GM18868 (cell line): ENCODE results near the gene PLA2G4E.

ENCODE experiments used
- ATAC-seq: cut with Tn5 transposase; IDR thresholded peaks from one replicate; pipeline ENCODE4 v1.9.1; 2021; ENCODE audit warnings: mild to moderate bottlenecking, moderate library complexity; ENCODE audit not compliant: unreplicated experiment

The PLA2G4E gene

DNA sequence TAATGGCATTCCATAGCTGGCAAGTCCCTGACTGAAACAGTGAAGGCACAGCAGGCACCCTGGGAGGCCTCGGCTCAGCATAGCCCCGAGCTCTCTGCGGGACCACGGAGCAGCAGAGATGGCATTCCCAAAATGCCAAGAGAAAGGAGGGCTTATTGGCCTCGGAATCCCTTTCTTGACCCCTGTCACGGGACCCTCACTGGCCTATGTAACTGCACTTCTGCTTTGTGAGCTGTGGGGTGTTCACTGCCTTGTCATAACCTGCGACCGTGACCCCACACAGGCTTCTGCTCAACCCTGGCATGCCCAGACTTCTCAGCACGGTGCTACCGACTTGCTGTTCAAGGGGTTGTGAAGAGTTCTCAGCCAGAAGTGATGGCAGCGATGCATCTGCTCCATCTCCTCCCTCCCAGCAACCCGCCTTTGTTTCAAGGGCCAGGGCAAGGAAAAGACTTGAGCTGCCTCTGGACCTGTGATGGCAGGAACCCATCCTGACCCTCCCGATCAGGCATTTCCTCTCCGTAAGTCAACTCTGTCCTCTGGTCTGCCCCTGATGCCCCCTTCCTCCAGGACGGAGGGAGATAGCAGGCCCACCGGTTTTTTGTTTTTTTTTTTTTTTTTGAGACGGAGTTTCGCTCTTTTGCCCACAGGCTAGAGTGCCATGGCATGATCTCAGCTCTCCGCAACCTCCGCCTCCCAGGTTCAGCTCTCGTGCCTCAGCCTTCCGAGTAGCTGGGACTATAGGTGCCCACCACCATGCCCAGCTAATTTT, 79.0 kb downstream of the PLA2G4E start:
- ATAC-seq = no peak

DNA sequence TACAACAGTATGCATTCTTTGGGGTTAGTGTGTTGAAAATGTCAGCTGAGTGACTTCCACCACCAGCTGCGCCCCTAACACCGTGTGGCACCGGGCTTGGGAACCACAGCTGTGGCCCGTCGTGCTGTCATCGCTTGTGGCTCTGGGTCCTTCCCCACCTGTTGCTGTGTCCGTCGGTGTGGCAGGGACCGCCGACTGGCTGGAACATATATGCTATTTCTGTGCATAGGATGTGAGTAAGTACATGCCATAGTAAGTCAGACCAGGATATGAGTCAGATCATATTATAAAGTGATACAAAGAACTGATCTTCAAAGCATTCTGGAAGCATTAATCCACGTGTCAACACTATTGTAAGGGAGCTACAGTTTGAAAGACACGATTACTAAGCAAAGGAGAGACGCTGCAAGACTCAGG, 80.4 kb downstream of the PLA2G4E start:
- ATAC-seq = no peak

DNA sequence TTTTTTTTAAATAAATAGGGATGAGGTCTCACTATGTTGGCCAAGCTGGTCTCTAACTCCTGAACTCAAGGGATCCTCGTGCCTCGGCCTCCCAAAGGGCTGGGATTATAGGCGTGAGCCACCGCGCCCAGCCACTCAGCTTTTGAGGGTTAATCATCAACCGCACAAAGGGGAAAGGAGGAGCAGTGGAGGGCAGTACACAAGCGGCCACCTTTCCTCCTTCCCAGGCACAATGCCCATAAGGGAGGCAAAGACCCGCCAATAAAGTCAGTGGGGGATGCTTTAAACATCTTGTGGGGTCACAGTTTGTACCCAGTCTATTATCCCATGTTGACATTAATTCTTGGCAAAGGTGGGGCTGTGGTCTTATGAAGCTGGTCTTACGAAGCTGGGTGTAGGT, 80.9 kb downstream of the PLA2G4E start:
- no peak for ATAC-seq

DNA sequence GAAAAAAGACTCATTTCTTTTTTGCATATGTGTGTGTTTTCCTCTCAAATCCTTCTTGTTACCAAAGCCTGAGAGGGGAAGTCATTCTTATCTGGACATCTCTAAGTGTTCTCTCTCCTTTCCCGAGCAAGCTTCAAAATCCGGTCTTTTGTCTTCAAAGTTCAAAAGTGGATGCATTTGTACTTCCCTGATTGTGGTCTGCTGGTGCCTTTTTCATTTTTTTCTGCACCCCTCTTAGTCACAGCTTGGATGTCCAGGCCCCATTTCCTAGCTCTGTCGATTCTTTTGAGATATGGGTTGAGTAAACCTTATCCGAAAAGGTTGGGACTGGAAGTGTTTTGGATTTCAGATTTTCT, 83.3 kb downstream of the PLA2G4E start:
- ATAC-seq = no peak

DNA sequence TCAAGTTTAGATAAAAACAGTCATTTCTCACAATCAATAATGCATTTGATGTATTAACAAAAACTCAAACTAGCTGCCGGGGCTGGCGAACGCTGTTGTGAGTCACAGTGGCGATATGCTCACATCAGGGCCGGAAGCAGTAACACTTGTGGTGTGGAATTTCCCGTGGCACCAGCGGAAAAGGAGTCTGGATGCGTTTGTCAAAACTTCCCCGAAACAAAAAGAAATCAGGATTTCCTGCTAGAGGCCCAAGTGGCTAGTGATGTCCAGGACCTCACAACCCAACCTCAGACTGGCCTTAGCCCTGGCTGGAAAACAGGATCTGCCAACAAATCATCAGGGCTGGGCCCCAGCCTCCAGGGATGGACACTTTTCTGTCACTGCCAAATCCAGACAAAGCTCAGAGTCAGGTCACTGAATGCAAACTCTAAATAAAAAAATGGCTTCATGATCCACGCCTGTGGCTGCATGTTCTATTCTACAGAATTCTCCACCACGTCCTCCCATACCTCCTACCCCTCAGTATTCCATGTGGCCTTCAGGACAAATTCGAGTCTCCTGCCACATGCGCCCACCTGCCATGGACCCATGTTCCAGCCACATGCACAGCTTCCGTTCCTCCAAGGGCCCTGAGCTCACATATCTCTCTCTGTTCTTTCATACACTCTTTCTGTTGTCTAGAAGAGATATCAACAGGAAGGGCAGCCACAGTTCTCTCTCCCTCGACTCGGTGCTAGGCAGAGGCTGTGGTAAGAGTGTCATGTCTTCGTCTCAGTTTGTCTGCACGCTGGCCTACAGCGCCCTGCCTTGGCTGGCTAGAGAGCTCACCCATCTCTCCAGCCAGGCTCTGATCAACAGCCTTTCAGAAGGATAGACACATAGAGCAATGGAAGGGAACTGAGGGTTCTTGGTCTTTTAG, 83.9 kb downstream of the PLA2G4E start:
- ATAC-seq = no peak

DNA sequence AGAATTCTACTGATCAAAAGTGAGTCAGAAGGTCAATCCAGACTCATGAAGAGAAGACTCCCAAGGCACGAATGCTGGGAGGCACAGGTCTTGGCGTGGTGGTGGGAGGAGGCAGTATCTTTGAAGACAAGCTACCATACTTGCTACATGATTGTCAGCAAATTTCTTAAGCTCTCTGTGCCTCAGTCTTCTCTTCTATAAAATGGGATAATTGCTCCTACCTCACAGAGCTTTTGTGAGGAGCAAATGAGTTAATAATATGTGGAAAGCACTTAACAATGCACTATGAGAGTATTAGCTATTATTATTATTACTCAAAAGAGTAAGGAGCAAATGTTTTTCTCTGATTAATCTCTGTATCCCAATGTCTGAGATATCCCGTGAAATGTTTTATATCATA, 84.7 kb downstream of the PLA2G4E start:
- ATAC-seq = no peak

DNA sequence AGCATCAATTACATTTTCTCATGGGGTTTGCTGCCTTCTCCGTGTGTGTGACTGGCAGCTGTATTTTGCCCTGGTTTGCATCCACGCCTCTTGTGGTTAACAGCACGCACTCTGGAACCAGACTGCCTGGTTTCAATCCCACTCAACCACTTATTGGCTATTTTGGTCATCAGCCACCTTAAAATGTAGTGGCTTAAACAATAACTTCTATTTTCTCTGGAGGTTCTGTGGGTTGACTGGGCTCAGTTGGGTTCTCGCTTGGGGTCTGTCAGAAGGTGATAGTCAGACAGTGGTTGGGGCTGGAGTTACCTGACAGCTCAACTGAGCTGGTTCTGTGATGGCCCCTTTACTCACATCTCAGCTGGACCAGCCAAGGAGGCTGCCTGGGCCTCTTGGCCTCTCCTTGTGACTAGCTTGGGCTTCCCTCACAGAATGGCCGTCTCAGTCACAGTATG, 85.2 kb downstream of the PLA2G4E start:
- ATAC-seq = peak; percentile 54

DNA sequence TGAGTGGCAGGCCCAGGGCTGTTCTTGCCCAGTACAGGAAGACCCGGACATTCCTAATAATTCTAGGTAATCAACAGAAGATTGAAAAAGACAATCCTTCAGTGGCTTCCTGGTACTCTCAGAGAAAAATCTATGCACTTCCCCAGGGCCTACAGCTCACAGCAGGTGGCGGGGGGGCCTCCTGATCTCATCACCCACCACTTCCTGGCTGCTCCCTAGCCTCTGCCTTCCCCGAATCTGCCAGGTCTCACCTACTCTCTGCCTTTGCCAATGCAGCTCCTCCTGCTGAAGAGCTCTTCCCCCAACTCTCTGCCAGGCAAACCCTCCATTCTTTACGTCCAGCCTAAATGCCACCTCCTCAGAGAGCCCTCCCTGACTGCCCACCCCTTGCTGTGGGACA, 86.0 kb downstream of the PLA2G4E start:
- ATAC-seq = no peak

DNA sequence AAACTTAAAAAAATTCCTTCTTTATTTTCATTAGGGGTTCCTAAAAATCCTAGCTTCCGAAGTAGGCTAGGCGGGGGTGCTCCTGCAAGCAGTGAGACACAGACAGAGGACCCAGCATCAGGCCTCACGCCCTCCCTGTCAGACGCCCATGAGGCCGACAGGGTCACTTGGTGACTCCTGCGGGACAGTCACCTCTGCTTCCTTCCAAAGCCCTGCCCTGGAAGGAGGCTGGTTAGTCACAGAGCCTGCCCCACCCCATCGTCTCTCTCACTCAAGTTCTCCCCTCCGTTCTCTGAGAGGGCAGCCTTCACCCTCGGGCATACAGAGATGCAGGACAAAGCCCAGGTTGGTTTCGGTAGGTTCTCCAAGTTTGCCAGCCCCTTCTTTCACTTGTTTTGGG, 87.1 kb downstream of the PLA2G4E start:
- no peak for ATAC-seq

DNA sequence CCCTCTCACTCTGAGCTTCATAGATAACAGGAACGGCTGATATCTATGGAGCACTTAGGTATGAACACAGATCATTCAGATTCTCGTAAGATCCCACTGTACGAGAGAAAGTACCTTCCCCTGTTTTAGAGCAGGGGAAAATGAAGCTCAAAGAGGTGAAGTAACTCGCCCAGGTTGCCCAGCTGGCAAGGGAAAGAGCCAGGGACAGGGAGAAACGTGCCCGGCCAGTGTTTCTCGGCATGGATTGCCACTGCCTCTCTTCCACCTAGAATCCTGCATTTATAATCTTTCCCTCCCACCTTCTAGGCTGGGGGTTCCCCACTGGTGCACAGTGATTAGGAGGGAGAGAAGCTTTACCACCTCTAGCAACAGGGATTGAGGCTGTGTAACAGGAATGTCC, 87.5 kb downstream of the PLA2G4E start:
- ATAC-seq = no peak

DNA sequence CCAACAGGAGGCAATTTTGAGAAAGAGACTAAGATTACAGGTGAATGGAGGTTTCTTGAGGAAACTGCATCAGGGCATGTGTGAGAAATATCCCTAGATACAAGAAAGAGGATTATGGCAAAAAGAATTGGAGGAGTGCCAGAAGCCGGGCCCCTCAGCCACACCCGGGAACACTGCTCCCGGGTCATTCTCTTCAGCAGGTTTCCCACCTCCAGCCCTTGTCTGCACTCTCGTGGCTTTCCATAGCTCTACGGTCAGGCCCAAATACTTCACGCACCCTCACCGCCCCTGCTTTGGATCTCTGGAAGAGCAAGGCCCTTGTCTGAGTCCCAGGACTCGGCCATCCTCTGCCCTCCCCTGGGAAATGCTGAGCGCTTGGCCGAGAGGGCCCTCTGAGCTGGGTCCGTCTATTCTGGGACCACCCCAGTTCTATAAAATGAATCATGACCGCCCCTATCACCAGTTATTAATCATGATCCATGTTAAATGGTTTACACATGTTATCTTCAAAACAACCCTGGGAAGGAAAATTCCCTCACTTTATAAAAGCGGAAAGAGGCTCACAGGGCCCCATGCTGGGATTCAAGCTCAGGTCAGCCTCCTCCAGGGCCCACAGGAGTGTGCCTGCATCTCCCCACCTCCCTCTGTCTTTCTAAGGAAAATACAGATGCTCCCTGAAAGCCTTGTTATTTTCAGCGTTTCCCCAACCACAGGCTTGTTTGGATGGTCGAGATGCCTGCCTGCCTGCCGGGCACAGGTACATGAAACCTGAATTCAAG, 88.1 kb downstream of the PLA2G4E start:
- no peak for ATAC-seq

DNA sequence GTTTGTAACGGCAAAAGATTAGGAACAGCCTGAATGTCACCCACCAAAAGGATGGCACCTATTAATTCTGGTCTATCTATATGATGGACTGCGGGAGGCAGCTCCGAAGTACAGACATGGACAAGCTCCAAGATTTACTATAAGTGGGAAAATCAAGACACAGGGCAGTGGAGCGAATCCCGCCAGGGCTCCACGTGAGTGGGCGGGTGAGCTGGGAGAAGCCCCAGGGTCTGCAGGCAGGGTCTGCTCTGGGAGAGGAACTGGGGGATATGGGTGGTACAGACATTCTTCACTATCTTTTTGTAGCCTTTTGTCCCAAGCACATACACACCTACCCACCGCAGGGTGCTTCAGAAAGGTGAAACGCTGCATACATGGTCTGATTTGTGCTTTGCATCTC, 88.7 kb downstream of the PLA2G4E start:
- no peak for ATAC-seq
